HS-5 (cell line): Measurements from ENCODE around the gene STK11.
"Not testable (repeated sequence)": the region's sequence is repeated elsewhere in the genome, so short reads cannot be mapped to it uniquely, and the experiment has no call there.

Experiments
- DNase-seq: peaks from one replicate; pipeline ENCODE4 v3.0.0-alpha.2; 2012; ENCODE audit warnings: low read depth

Gene STK11

GRCh38 chr19:1208830-1209229 lies 3.3 kb downstream of the STK11 start:
- DNase-seq = not testable (repeated sequence)

GRCh38 chr19:1210227-1210538 lies 4.6 kb downstream of the STK11 start:
- DNase-seq = no peak

GRCh38 chr19:1211494-1212234 lies 6.1 kb downstream of the STK11 start:
- no peak for DNase-seq

- no peak for DNase-seq
These were observed 8.1 kb downstream of the STK11 start for GRCh38 chr19:1213391-1214286.

GRCh38 chr19:1214299-1214861 lies 8.8 kb downstream of the STK11 start:
- no peak for DNase-seq

- no peak for DNase-seq
These were observed 9.5 kb downstream of the STK11 start for GRCh38 chr19:1214862-1215731.

GRCh38 chr19:1216756-1217155 lies 11.2 kb downstream of the STK11 start:
- no peak for DNase-seq

- no peak for DNase-seq
These were observed 11.8 kb downstream of the STK11 start for GRCh38 chr19:1217366-1217765.

- DNase-seq = no peak
These were observed 13.4 kb downstream of the STK11 start for GRCh38 chr19:1218751-1219567.

GRCh38 chr19:1219786-1220476 lies 14.4 kb downstream of the STK11 start:
- DNase-seq = no peak

GRCh38 chr19:1220477-1220930 lies 14.9 kb downstream of the STK11 start:
- DNase-seq = no peak

- no peak for DNase-seq
These were observed 15.7 kb downstream of the STK11 start for GRCh38 chr19:1220976-1221903.

GRCh38 chr19:1221904-1222255 lies 16.3 kb downstream of the STK11 start:
- no peak for DNase-seq

- DNase-seq = no peak
These were observed 16.8 kb downstream of the STK11 start for GRCh38 chr19:1222394-1222793.

- DNase-seq = no peak
These were observed 17.7 kb downstream of the STK11 start for GRCh38 chr19:1223018-1223855.

GRCh38 chr19:1224047-1224825 lies 18.7 kb downstream of the STK11 start:
- DNase-seq = no peak

- no peak for DNase-seq
These were observed 19.3 kb downstream of the STK11 start for GRCh38 chr19:1224847-1225246.
